T-helper 2 cell (primary cell): ENCODE results near the gene PGK1.
"Not testable (repeated sequence)": the region's sequence is repeated elsewhere in the genome, so short reads cannot be mapped to it uniquely, and the experiment has no call there.

Source experiments
- DNase-seq, 5 experiments: peaks; one replicate each; pipeline versions ENCODE4 v3.0.0 to v3.0.0-alpha.2; 2012 to 2022

Gene PGK1

GRCh38 chrX:78116365-78116764 lies 12.3 kb downstream of the PGK1 start:
- no peak for DNase-seq

GRCh38 chrX:78116766-78117165 lies 12.7 kb downstream of the PGK1 start:
- no peak for DNase-seq

- no peak for DNase-seq
These were observed 14.6 kb downstream of the PGK1 start for GRCh38 chrX:78118628-78119027.

- no peak for DNase-seq
These were observed 15.6 kb downstream of the PGK1 start for GRCh38 chrX:78119521-78120227.

- no peak for DNase-seq
These were observed 19.1 kb downstream of the PGK1 start for GRCh38 chrX:78123190-78123589.

- no peak for DNase-seq
These were observed 20.3 kb downstream of the PGK1 start for GRCh38 chrX:78124307-78124706.

GRCh38 chrX:78125148-78125547 lies 21.1 kb downstream of the PGK1 start:
- no peak for DNase-seq

GRCh38 chrX:78125781-78126180 lies 21.7 kb downstream of the PGK1 start:
- DNase-seq: not testable (repeated sequence)

- no peak for DNase-seq
These were observed 25.7 kb downstream of the PGK1 start for GRCh38 chrX:78129714-78130113.

GRCh38 chrX:78130396-78130795 lies 26.3 kb downstream of the PGK1 start:
- no peak for DNase-seq

GRCh38 chrX:78131117-78131516 lies 27.1 kb downstream of the PGK1 start:
- DNase-seq: no peak

GRCh38 chrX:78133238-78133960 lies 29.4 kb downstream of the PGK1 start:
- DNase-seq: no peak

GRCh38 chrX:78139160-78140123 lies 35.4 kb downstream of the PGK1 start, which contains the start of gene TAF9B:
TSS of gene TAF9B (minus strand) at chrX:78139650. CDS start at chrX:78139611, 39 bp downstream.
- peak; percentile 52 to 92 (median 78) for DNase-seq

GRCh38 chrX:78140206-78140605 lies 36.2 kb downstream of the PGK1 start:
- peak in 1 of 5 experiments; percentile 8 for DNase-seq

- DNase-seq: not testable (repeated sequence)
These were observed 43.0 kb downstream of the PGK1 start for GRCh38 chrX:78147002-78147540.

GRCh38 chrX:78157373-78157772 lies 53.3 kb downstream of the PGK1 start:
- not testable (repeated sequence) for DNase-seq

- DNase-seq: not testable (repeated sequence)
These were observed 53.8 kb downstream of the PGK1 start for GRCh38 chrX:78157846-78158245.

- DNase-seq: not testable (repeated sequence)
These were observed 56.7 kb downstream of the PGK1 start for GRCh38 chrX:78160711-78161110.

- DNase-seq: not testable (repeated sequence)
These were observed 59.1 kb downstream of the PGK1 start for GRCh38 chrX:78163175-78163574.

GRCh38 chrX:78165425-78165824 lies 61.4 kb downstream of the PGK1 start:
- no peak for DNase-seq

- peak in 1 of 5 experiments; percentile 48 for DNase-seq
These were observed 64.0 kb downstream of the PGK1 start for GRCh38 chrX:78168065-78168464.
